Activated CD8-positive, alpha-beta memory T cell treated with anti-CD3 and anti-CD28 coated beads, Interleukin-2, amount 50 U/mL, for 4 hours (primary cell): Measurements from ENCODE around the gene TRIM44.
"Not testable (repeated sequence)": the region's sequence is repeated elsewhere in the genome, so short reads cannot be mapped to it uniquely, and the experiment has no call there.

Experiments
- DNase-seq: peaks from one replicate; pipeline ENCODE4 v3.0.0-alpha.2; 2020

TRIM44 gene

DNA sequence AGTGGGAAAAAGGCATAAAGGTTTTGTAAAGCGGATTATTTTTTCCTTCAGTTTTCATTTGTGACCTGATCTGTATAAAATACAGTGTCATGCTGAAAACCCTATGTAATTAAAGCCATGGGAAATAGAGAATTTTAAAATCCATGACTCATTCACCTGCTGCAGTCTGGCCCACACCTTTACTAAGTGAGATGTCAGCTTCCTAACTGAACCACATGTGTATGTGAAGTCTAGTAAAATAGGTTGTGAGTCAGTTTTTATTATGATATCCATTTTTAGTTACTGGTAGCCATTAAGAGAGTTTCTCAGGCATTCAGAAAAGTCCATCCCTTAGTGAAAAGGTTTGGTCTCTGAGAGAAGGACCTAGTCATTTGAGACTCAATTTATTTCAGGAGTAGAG is 60.9 kb downstream of the TRIM44 start:
- no peak for DNase-seq

DNA sequence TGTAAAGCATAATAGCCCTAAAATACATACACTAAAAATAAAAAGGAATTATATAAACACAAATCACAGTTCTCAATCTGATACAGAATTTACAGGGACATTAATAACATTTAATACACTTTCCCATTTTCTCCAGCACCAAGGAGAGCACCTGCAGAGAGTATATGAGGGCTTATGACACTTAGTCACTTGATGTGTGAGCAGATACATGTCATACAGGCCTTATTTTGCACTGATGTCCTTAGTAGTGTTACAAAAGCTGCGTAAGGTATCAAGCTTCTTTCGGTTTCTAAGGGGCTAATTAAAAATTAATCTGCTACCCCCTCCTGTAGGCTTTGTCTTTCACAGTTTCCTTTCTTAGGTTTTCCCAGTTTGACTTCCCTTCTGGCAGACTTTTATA is 61.3 kb downstream of the TRIM44 start:
- no peak for DNase-seq

DNA sequence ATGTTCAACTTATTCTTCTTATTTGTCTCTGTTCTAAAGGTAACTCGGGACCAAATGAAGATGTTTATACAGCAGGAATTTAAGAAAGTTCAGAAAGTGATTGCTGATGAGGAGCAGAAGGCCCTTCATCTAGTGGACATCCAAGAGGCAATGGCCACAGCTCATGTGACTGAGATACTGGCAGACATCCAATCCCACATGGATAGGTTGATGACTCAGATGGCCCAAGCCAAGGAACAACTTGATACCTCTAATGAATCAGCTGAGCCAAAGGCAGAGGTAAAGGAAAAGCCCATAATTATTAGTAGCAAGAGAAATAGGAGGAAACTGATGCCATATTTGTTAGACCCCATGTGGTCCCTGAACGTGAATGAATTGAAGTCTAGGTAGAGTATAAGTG is 63.3 kb downstream of the TRIM44 start:
- DNase-seq: no peak

DNA sequence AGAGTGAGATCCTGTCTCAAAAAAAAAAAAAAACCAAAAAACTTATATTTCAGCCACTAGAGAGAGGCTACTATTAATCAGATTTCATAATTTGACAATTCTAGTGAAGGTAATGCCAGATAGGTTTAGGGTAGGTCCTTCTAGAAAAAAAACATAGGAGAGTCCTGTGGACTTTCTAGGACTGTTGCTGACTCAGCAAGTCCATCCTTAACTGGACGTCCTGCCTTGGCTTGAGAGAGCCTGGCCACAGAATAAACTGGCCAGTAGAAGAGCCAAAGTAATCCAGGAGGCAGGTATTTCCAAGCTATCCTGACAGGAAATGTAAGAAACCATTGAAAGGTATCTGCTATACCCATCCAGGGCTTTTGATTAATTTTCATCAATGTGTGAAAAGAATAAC is 64.6 kb downstream of the TRIM44 start:
- no peak for DNase-seq

DNA sequence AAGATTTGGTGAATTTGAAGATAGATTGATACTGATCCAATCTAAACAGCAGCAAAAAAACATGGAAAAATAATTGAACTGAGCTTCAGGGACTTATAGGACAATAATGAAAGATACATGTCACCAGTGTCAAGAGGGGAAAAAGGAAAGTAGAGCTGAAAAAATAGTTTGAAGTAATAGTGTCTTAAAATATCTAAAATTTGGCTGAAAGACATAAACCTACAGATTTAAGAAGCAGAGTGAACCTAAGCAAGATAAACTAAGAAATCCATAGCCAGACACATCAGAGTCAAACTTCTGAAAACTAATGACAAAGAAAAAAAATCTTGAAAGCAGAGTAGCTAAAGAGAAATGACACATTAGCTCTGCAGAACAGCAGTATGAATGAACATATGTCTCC is 67.7 kb downstream of the TRIM44 start:
- DNase-seq: no peak

GRCh38 chr11:35734669-35735410 is 72.3 kb downstream of the TRIM44 start:
- DNase-seq: no peak

GRCh38 chr11:35735411-35735810 is 72.8 kb downstream of the TRIM44 start:
- DNase-seq: no peak

GRCh38 chr11:35735903-35736302 is 73.3 kb downstream of the TRIM44 start:
- no peak for DNase-seq

DNA sequence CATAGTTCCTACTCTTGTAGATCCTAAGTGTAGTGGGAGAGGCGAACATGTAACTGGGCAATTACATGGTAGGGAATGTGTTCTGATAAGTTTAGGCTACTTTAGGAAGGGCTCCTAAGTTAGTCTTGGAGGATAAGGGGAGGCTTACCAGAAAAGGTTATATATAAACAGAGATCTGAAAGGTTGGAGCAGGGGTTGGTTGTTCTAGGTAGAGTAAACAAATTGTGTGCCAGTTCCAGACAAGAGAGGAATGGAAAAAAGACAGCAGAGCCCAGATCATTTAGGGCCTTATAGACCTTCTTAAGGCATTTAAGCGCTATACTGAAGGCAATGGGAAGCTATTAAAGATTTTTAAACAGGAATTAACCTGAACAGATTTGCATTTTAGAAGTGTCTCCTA is 74.4 kb downstream of the TRIM44 start:
- no peak for DNase-seq

- DNase-seq: no peak
Observed at GRCh38 chr11:35740061-35740799, 77.7 kb downstream of the TRIM44 start.

DNA sequence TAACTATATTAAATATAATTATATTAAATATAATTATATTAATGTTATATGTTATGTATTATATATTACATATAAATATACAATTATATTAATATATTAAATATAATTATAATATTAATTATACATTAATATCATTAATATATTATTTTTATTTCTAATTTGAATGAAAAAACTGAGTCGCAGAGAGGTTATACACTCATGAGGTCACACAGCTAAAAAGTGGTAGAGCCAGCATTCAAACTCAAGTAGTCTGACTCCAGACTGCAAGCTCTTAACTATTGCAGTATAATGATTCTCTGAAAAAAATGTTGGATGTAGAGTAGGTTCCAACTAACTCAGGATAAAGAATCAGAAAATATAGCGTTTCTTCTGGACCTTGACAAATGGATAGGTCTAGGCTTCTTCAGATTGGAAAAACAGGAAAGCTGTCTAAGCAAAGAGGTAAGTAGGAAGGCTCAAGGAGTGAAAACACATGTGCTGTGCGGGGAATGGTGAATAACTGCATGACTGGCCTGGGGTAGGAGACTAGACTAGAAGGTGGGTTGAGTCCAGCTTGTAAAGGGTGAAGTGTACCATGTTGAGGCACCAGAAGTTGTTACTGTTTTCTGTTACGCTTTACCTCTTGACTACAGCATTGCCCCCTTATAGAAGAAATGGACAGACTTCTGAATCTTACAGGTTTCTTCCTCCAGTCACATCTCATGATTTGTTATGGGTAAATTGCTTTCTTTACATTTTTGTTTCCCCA is 80.3 kb downstream of the TRIM44 start:
- no peak for DNase-seq

DNA sequence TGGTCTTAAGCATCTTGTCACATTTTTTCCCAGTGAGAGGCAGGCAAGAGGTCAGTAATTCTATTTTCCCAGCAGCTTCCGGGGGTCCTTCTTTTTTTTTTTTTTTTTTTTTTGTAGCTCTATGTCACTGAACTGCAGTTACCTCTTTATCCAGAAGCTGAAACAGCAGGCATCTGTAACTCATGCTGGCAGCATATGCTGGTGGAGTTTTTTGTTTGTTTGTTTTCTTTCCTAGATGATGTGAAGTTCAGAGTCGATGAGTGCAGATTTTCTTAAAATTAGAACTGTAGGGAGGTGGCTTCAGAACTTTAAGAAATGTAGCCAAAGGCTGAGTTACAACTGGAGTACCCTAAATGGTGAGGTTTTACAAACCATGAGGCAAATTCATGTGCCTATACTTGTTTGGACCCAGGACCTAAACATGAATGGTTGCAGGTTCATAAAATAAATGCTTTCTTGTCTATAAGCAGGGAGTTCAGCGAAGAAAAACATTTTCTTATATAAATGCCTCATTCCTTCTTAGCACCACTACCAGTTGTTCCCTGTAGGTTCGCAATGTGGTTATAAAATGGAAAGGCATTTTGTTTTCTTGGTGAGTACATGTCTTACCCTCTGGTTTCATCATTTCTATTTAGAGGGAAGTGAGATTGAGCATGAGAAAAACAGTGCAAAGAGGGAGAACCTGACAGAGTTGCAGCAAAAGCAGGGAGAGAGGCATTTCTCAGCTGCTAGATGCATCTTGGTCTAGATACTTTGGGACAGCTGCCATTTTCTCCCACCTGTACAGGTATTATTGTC is 84.0 kb downstream of the TRIM44 start:
- DNase-seq: no peak

GRCh38 chr11:35747668-35748067 is 85.1 kb downstream of the TRIM44 start:
- DNase-seq: no peak

DNA sequence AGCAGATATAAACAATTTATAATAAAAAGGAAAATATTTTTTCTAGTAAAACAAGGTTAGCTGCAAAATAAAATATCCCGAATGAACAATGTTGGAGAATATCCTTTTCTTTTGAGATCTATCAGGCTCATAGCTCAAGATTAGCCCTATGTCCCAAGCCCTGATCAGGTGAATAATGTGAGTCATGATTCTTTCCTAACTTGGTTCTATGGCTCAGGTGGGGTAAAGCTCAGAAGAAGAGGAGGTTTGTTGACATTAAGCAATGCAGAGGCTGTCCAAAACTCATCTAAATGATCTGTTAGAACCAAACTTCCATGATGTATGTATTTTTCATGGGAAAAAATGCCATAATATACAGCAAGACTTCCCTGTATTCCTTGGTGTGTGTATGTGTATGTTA is 86.1 kb downstream of the TRIM44 start:
- no peak for DNase-seq

DNA sequence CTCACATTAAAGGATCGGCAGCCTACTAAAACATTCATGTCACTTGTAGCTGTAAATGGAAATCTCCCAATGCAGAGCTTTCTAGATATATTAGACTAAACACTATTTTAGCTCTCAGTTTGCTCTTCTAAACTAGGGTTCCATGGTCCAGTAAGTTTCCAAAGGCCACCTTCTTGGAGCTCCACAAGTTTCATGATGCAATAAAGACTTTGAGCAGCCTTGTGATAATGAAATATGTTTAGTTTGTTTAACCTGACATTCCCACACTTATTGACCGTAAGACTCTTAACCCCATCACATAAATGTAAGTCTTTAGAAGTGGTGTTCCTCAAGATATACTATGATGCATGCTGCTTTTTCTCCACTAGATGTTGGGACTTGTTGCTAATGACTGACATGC is 87.7 kb downstream of the TRIM44 start:
- DNase-seq: no peak

GRCh38 chr11:35750981-35751663 is 88.5 kb downstream of the TRIM44 start:
- DNase-seq: no peak

DNA sequence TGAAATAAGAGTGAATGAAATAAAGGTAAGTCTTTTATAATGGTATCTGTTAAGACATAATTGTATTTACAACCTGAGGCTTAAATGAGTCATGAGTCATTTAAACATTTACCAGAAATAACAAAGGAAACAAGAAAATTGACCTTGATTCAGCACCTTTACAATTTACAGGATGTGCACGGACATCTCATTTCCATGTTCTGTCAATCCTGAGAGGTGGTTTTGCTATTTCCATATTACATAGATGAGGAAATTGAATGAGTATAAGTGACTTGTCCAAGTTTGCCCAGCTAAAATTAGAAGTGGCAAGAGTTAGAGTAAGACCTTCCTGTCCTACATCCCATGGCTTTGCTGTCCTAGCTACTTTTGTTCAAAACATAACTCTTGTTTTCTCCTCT is 89.1 kb downstream of the TRIM44 start:
- DNase-seq: no peak

- no peak for DNase-seq
Observed at GRCh38 chr11:35752115-35752514, 89.5 kb downstream of the TRIM44 start.

GRCh38 chr11:35753573-35753972 is 91.0 kb downstream of the TRIM44 start:
- DNase-seq: not testable (repeated sequence)

- DNase-seq: not testable (repeated sequence)
Observed at GRCh38 chr11:35759951-35760350, 97.4 kb downstream of the TRIM44 start.

- no peak for DNase-seq
Observed at GRCh38 chr11:35761899-35762298, 99.3 kb downstream of the TRIM44 start.

- no peak for DNase-seq
Observed at GRCh38 chr11:35763301-35763700, 100.7 kb downstream of the TRIM44 start.
